H1 (cell line): Measurements from ENCODE around the gene TAAR1. TPM values are rescaled to one million over a fixed set of nuclear protein-coding genes. Genes with fewer than 3 reads are reported as not detected.

Experiments
- CTCF ChIA-PET: fragments of 300-600 bp; sonication (Branson Sonifier 250); formaldehyde crosslinking; loops from one replicate; lab custom pipeline; 2021; ENCODE audit not compliant: partially characterized antibody; lab: Charles Lee
- POLR2A ChIA-PET: fragments of 300-600 bp; sonication (Branson Sonifier 250); formaldehyde crosslinking; loops from one replicate; lab custom pipeline; 2021; ENCODE audit warnings: inconsistent platforms; ENCODE audit not compliant: partially characterized antibody; lab: Charles Lee
- DNase-seq, 2 experiments: peaks; one replicate each; pipeline versions ENCODE4 v3.0.0 to v3.0.0-alpha.2; 2010 to 2022; ENCODE audit warnings: low spot score in 2 of 2, low read depth in 1 of 2, mixed read lengths in 1 of 2
- FAIRE-seq: peaks from 2 replicates; lab custom pipeline; 2011; peaks lifted over from hg19 to GRCh38; lab: Jason Lieb, UNC
- H2AFZ ChIP-seq: 2 replicates; pipeline ENCODE4 v1.8.1; 2012; ENCODE audit warnings: low read length, inconsistent platforms
- H2AK5ac ChIP-seq: 2 replicates; pipeline ENCODE4 v1.6.1; 2013; ENCODE audit warnings: low read depth, low read length
- H2BK120ac ChIP-seq: replicated peaks from 2 replicates; pipeline ENCODE3; 2013; ENCODE audit warnings: low read depth, low read length, inconsistent platforms
- H2BK12ac ChIP-seq: 2 replicates; pipeline ENCODE4 v1.6.1; 2013; ENCODE audit warnings: low read depth, low read length
- H2BK15ac ChIP-seq: 2 replicates; pipeline ENCODE4 v1.6.1; 2013; ENCODE audit warnings: low read length
- H2BK20ac ChIP-seq: 2 replicates; pipeline ENCODE4 v1.6.1; 2013; ENCODE audit warnings: low read length
- H2BK5ac ChIP-seq: 2 replicates; pipeline ENCODE4 v1.6.1; 2013; ENCODE audit warnings: low read depth, low read length
- H3K14ac ChIP-seq: 2 replicates; pipeline ENCODE4 v1.6.1; 2013; ENCODE audit warnings: inconsistent platforms; ENCODE audit not compliant: insufficient read length
- H3K18ac ChIP-seq: 2 replicates; pipeline ENCODE4 v1.6.1; 2013; ENCODE audit warnings: low read length; ENCODE audit errors: extremely low read depth
- H3K23ac ChIP-seq: 2 replicates; pipeline ENCODE4 v1.6.1; 2013; ENCODE audit warnings: inconsistent platforms; ENCODE audit not compliant: insufficient read length
- H3K23me2 ChIP-seq: 2 replicates; pipeline ENCODE4 v1.6.1; 2013; ENCODE audit warnings: low read depth, low read length
- H3K27ac ChIP-seq: 2 replicates; pipeline ENCODE4 v1.6.1; 2011; ENCODE audit warnings: low read depth, low read length, inconsistent platforms
- H3K27me3 ChIP-seq, 4 experiments: replicated peaks in 1 of 4; 1 replicate in 1 of 4; 2 replicates in 3 of 4; pipeline versions ENCODE4 v1.6.1 to v1.8.1; 2011 to 2013; ENCODE audit warnings: low read length in 3 of 4, mild to moderate bottlenecking in 3 of 4, inconsistent platforms in 2 of 4, mixed read lengths in 2 of 4, moderate library complexity in 1 of 4; ENCODE audit not compliant: control insufficient read depth in 3 of 4, insufficient read depth in 3 of 4; ENCODE audit errors: extremely low read depth in 1 of 4
- H3K36me3 ChIP-seq, 4 experiments: 2 replicates each; pipeline versions ENCODE4 v1.6.1 to v1.8.1; 2011 to 2013; ENCODE audit warnings: mild to moderate bottlenecking in 4 of 4, low read length in 3 of 4, moderate library complexity in 2 of 4, control low read depth in 1 of 4, inconsistent platforms in 1 of 4; ENCODE audit not compliant: insufficient read depth in 4 of 4, control insufficient read depth in 2 of 4
- H3K4ac ChIP-seq: replicated peaks from 2 replicates; pipeline ENCODE3; 2013; ENCODE audit warnings: low read length, low read depth, mixed read lengths, inconsistent platforms; ENCODE audit not compliant: insufficient read length
- H3K4me1 ChIP-seq, 4 experiments: replicated peaks in 1 of 4; 1 replicate in 1 of 4; 2 replicates in 3 of 4; pipeline versions ENCODE4 v1.6.1 to v1.8.1; 2011 to 2013; ENCODE audit warnings: low read length in 3 of 4, inconsistent platforms in 2 of 4, mixed read lengths in 1 of 4; ENCODE audit not compliant: insufficient read depth in 4 of 4, control insufficient read depth in 3 of 4
- H3K4me2 ChIP-seq, 2 experiments: 2 replicates each; pipeline versions ENCODE4 v1.6.1 to v1.8.1; 2011 to 2013; ENCODE audit warnings: low read depth in 2 of 2, low read length in 2 of 2, control low read depth in 1 of 2, inconsistent platforms in 1 of 2, mild to moderate bottlenecking in 1 of 2; ENCODE audit not compliant: insufficient read depth in 1 of 2
- H3K4me3 ChIP-seq, 4 experiments: fragments of 200-600, 300-600 bp in 1 of 4; sonication (generic), shearing (Covaris generic), sonication (Bioruptor Twin) in 1 of 4; 2 replicates each; pipeline versions ENCODE4 v1.5.1 to v1.8.1; 2011 to 2016; ENCODE audit warnings: low read length in 4 of 4, low read depth in 3 of 4, control low read depth in 2 of 4, inconsistent platforms in 2 of 4, mild to moderate bottlenecking in 2 of 4, mixed read lengths in 1 of 4, moderate library complexity in 1 of 4; ENCODE audit not compliant: insufficient read depth in 2 of 4; ENCODE audit errors: extremely low read depth in 1 of 4
- H3K56ac ChIP-seq: replicated peaks from 2 replicates; pipeline ENCODE3; 2013; ENCODE audit warnings: low read depth, mild to moderate bottlenecking, mixed read lengths, low read length, inconsistent platforms; ENCODE audit not compliant: insufficient read length
- H3K79me1 ChIP-seq: 2 replicates; pipeline ENCODE4 v1.6.1; 2013; ENCODE audit warnings: low read depth, low read length, control low read depth
- H3K79me2 ChIP-seq, 2 experiments: 2 replicates each; pipeline versions ENCODE4 v1.6.1 to v1.8.1; 2012 to 2013; ENCODE audit warnings: low read length in 2 of 2, mild to moderate bottlenecking in 2 of 2, inconsistent platforms in 1 of 2; ENCODE audit not compliant: insufficient read depth in 2 of 2, control insufficient read depth in 1 of 2
- H3K9ac ChIP-seq, 4 experiments: replicated peaks in 1 of 4; 1 replicate in 1 of 4; 2 replicates in 3 of 4; pipeline versions ENCODE4 v1.6.1 to v1.8.1; 2011 to 2013; ENCODE audit warnings: low read depth in 3 of 4, low read length in 3 of 4, control low read depth in 2 of 4, mild to moderate bottlenecking in 2 of 4, moderate library complexity in 2 of 4, inconsistent platforms in 1 of 4; ENCODE audit errors: extremely low read depth in 1 of 4
- H3K9me3 ChIP-seq, 2 experiments: 2 replicates each; pipeline versions ENCODE4 v1.6.1 to v1.8.1; 2012 to 2013; ENCODE audit warnings: mild to moderate bottlenecking in 2 of 2, moderate library complexity in 2 of 2, control low read depth in 1 of 2, inconsistent platforms in 1 of 2, low read depth in 1 of 2, low read length in 1 of 2, mixed read lengths in 1 of 2; ENCODE audit not compliant: insufficient read depth in 2 of 2
- H4K20me1 ChIP-seq, 2 experiments: replicated peaks in 1 of 2; 2 replicates each; pipeline versions ENCODE3 to v1.8.1; 2011 to 2013; ENCODE audit warnings: inconsistent platforms in 2 of 2, low read length in 2 of 2, mild to moderate bottlenecking in 1 of 2; ENCODE audit not compliant: insufficient read depth in 2 of 2, control insufficient read depth in 1 of 2
- H4K5ac ChIP-seq: 2 replicates; pipeline ENCODE4 v1.6.1; 2013; ENCODE audit warnings: low read length, low read depth, mixed read lengths, inconsistent platforms; ENCODE audit not compliant: insufficient read length
- H4K8ac ChIP-seq: 2 replicates; pipeline ENCODE4 v1.8.0; 2013; ENCODE audit warnings: mild to moderate bottlenecking, moderate library complexity, low read length, inconsistent platforms; ENCODE audit not compliant: insufficient read depth; ENCODE audit errors: extremely low read depth
- H4K91ac ChIP-seq: replicated peaks from 2 replicates; pipeline ENCODE3; 2013; ENCODE audit warnings: low read length, mixed read lengths, inconsistent platforms; ENCODE audit not compliant: insufficient read length
- JUND ChIP-seq: IDR thresholded peaks from 2 replicates; pipeline ENCODE4 v1.6.1; 2011; ENCODE audit warnings: mild to moderate bottlenecking, improper control_type of control experiment, low read length
- WGBS, 2 experiments: shearing (Covaris generic) in 1 of 2; methylation state at CpG; one replicate each; pipeline versions ENCODE4 v1.1.6 to v1.1.7; 2013 to 2015; ENCODE audit warnings: low lambda C conversion rate in 2 of 2, mixed read lengths in 2 of 2, inconsistent platforms in 1 of 2, low coverage in 1 of 2, missing lambda C conversion rate in 1 of 2; ENCODE audit not compliant: insufficient replicate concordance in 2 of 2, insufficient coverage in 1 of 2, insufficient read length in 1 of 2; ENCODE audit errors: extremely low coverage in 1 of 2, missing lambda C conversion rate in 1 of 2; 5-methylcytosine and 5-hydroxymethylcytosine counted together
- polyA plus RNA-seq, 7 experiments: library from polyadenylated mRNA; depleted of rRNA in 3 of 7; stranded (reverse) in 5 of 7; unstranded in 2 of 7; fragments of >200 nt in 5 of 7; fragments of 200-250 nt in 2 of 7; gene quantifications; 1 replicate in 5 of 7; 2 replicates in 1 of 7; 4 replicates in 1 of 7; pipeline versions ENCODE4 v1.2.1 to v1.2.3, GENCODE V29; 2011 to 2013; ENCODE audit warnings: missing spikeins in 2 of 7, mixed read lengths in 2 of 7
- total RNA-seq: library from RNA; stranded (reverse); fragmentation: NEBNext Ultra II Directional; extraction: Animal tissue kit (Norgen Biotek cat#: 25700); gene quantifications from 2 replicates; pipeline ENCODE4 v1.2.1, GENCODE V29; 2021
- TF ChIP-seq, protein P1 (sequence below): IDR thresholded peaks from 2 replicates; pipeline ENCODE4 v1.6.1; 2011; ENCODE audit warnings: low read depth, mild to moderate bottlenecking, low read length; ENCODE audit not compliant: insufficient read depth

TAAR1 gene
- total and polyA plus RNA-seq, 2 of the 8 experiments (the other 6 are each of a cell fraction or from before 2014, with no cell fraction given): not detected

DNA sequence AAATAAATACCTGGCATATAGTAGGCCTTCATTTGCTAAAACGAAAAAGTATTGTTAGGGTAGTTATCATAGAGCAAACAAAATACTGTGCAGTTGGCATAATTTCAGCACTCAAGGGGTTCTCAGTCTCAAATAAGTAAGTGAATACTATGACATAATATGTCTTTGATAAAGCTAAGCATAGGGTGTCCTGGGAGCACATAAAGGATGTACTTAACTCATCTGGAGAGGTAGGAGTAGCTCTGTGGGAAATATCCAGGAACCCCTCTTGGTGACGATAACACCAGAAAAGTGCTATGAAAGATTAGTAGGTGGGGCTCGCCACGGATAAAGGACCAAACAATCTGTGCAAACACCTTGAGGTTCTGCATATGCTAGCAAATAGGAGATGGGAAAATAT lies 31.7 kb upstream of the TAAR1 start:
- no peak for TF ChIP-seq JUND
- TF ChIP-seq, protein P1, sequence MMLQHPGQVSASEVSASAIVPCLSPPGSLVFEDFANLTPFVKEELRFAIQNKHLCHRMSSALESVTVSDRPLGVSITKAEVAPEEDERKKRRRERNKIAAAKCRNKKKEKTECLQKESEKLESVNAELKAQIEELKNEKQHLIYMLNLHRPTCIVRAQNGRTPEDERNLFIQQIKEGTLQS: no peak
- no peak overlapping the region for H2AFZ ChIP-seq
- no peaks in the 10 kb centered on the region for H3K9me3 ChIP-seq
- H3K9ac ChIP-seq: no peak overlapping the region
- no peak for FAIRE-seq
- H3K23me2 ChIP-seq: no peaks in the 10 kb centered on the region
- no peaks in the 10 kb centered on the region for H3K27me3 ChIP-seq
- H2BK15ac ChIP-seq: no peak overlapping the region
- H3K4me1 ChIP-seq: no peaks in the 10 kb centered on the region
- 90% methylated on average over 4 of the region's 4 CpGs; no CpG with 5 or more reads in 1 of the 2 experiments for WGBS, 2 experiments
- no peak overlapping the region for H3K27ac ChIP-seq
- H2BK20ac ChIP-seq: no peak overlapping the region
- H3K79me2 ChIP-seq: no peaks in the 10 kb centered on the region
- H2BK12ac ChIP-seq: no peak overlapping the region
- DNase-seq: no peak
- H4K8ac ChIP-seq: no peak overlapping the region
- H4K20me1 ChIP-seq: no peaks in the 10 kb centered on the region
- ChIA-PET POLR2A (no interaction called here), CTCF (interaction anchor here (0.9 to 2.0 kb wide), 4 partner anchors 22 to 225 kb away, joined by 3 to 4 read pairs (median 3); no protein-coding TSS in a partner anchor)
- no peak overlapping the region for H3K23ac ChIP-seq
- no peak overlapping the region for H3K18ac ChIP-seq
- no peaks in the 10 kb centered on the region for H3K79me1 ChIP-seq
- H3K4me2 ChIP-seq: no peak overlapping the region
- no peak overlapping the region for H3K14ac ChIP-seq
- no peak overlapping the region for H3K4me3 ChIP-seq
- H4K5ac ChIP-seq: no peak overlapping the region
- H4K91ac ChIP-seq: no peak overlapping the region
- no peak overlapping the region for H2BK120ac ChIP-seq
- no peaks in the 10 kb centered on the region for H3K36me3 ChIP-seq
- H3K4ac ChIP-seq: no peak overlapping the region
- H2AK5ac ChIP-seq: no peak overlapping the region
- no peak overlapping the region for H2BK5ac ChIP-seq
- H3K56ac ChIP-seq: no peak overlapping the region
